Peyer's patch (tissue), 4 donors: ENCODE results near the gene FLT3LG. TPM values are rescaled to one million over a fixed set of nuclear protein-coding genes. Genes with fewer than 3 reads are reported as not detected.
A peak's percentile ranks its signal among the peaks of the same experiment; 100 is the strongest.

Source experiments
- DNase-seq, 3 donors: peaks; one replicate each; pipeline ENCODE4 v3.0.0-alpha.2; 2017 to 2019
- H3K27ac ChIP-seq, 4 donors: fragments of 200-600 bp; sonication (generic); one replicate each; pipeline ENCODE4 v1.5.1; 2016 to 2019
- H3K27me3 ChIP-seq, 2 donors: fragments of 200-600 bp; sonication (generic); one replicate each; pipeline ENCODE4 v1.5.1; 2019
- H3K36me3 ChIP-seq, 3 donors: fragments of 200-600 bp; sonication (generic); one replicate each; pipeline ENCODE4 v1.5.1; 2016 to 2019
- H3K4me1 ChIP-seq, 4 donors: fragments of 200-600 bp; sonication (generic); one replicate each; pipeline ENCODE4 v1.5.1; 2016 to 2019
- H3K4me3 ChIP-seq, 4 donors: fragments of 200-600 bp; sonication (generic); 1 replicate in 3 of 4; 2 replicates in 1 of 4; pipeline ENCODE4 v1.5.1; 2016 to 2019; ENCODE audit warnings: mild to moderate bottlenecking in 1 of 4
- H3K9me3 ChIP-seq, 4 donors: fragments of 200-600 bp; sonication (generic); one replicate each; pipeline ENCODE4 v1.5.1; 2016 to 2019; ENCODE audit warnings: mild to moderate bottlenecking in 1 of 4
- POLR2A ChIP-seq, 2 donors: fragments of 450-650 bp; IDR thresholded peaks; one replicate each; pipeline ENCODE4 v1.5.1; 2017; ENCODE audit warnings: antibody characterized with exemption in 2 of 2, mild to moderate bottlenecking in 2 of 2, moderate library complexity in 2 of 2
- total RNA-seq, 4 donors: library from RNA; depleted of rRNA; stranded (reverse); fragments of >200 nt; gene quantifications; one replicate each; pipeline ENCODE4 v1.1.0, GENCODE V29; 2016
- TF ChIP-seq, protein P1 (sequence below), 6 experiments: fragments of 450-650 bp in 4 of 6; fragments of 200-600 bp in 2 of 6; sonication (generic) in 1 of 6; IDR thresholded peaks; one replicate each; pipeline ENCODE4 v1.5.1; 2017 to 2019; ENCODE audit warnings: antibody characterized with exemption in 6 of 6, mild to moderate bottlenecking in 3 of 6, moderate library complexity in 1 of 6

Gene FLT3LG
- total RNA-seq, 4 donors from 2014 or later: 2.8 to 22.3 (median 5.0) TPM

DNA sequence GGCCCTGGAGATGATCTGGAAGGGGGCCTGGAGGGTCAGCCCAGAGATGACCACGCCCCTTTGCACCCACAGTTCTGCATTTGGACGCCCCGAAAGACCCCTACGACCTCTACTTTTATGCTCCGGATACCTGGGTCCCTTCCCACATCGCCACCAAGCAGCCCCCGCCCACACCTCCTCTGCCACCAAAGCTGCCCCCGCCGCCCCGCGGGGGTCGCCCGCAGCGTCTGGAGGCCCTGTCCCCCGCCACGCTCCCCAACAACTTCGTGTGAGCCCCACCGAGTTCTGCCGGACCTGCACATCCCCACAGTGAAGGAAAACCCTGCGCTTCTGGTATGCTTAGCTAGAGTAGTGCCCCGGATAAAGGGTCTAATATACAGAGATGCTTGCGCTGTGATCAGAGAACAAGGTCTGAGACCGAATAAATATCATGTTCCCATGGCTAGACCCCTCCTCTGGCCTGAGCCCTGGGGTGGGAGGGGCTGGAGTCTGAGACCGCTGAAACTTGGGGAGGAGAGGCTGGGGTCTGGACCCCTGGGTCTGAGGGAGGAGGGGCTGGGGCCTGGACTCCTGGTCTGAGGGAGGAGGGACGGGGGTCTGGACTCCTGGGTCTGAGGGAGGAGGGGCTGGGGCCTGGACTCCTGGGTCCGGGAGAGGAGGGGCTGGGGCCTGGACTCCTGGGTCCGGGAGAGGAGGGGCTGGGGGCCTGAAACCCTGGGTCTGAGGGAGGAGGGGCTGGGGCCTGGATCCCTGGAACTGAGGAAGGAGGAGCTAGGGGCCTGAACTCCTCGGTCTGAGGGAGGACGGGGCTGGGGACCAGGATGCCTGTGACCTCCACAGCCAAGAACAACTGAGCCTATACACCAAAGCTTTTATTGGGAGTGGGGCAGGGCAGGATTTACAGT is 45.2 kb upstream of the FLT3LG start:
- no peak for DNase-seq
- no peak overlapping the region for H3K27ac ChIP-seq
- TF ChIP-seq, protein P1, sequence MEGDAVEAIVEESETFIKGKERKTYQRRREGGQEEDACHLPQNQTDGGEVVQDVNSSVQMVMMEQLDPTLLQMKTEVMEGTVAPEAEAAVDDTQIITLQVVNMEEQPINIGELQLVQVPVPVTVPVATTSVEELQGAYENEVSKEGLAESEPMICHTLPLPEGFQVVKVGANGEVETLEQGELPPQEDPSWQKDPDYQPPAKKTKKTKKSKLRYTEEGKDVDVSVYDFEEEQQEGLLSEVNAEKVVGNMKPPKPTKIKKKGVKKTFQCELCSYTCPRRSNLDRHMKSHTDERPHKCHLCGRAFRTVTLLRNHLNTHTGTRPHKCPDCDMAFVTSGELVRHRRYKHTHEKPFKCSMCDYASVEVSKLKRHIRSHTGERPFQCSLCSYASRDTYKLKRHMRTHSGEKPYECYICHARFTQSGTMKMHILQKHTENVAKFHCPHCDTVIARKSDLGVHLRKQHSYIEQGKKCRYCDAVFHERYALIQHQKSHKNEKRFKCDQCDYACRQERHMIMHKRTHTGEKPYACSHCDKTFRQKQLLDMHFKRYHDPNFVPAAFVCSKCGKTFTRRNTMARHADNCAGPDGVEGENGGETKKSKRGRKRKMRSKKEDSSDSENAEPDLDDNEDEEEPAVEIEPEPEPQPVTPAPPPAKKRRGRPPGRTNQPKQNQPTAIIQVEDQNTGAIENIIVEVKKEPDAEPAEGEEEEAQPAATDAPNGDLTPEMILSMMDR (IDR thresholded peaks at IDR 0.05): no peak
- no peak for TF ChIP-seq POLR2A (IDR thresholded peaks at IDR 0.05)
- H3K4me3 ChIP-seq: peak overlapping the region in 2 of 4 donors; percentile 25 to 27
- H3K4me1 ChIP-seq: peaks cover 0 to 12% (median 5%) of the 10 kb centered on the region in 4 donors
- no peaks in the 10 kb centered on the region for H3K9me3 ChIP-seq
- H3K36me3 ChIP-seq: no peaks in the 10 kb centered on the region
- H3K27me3 ChIP-seq: peaks cover 0 to 73% of the 10 kb centered on the region in 2 donors

DNA sequence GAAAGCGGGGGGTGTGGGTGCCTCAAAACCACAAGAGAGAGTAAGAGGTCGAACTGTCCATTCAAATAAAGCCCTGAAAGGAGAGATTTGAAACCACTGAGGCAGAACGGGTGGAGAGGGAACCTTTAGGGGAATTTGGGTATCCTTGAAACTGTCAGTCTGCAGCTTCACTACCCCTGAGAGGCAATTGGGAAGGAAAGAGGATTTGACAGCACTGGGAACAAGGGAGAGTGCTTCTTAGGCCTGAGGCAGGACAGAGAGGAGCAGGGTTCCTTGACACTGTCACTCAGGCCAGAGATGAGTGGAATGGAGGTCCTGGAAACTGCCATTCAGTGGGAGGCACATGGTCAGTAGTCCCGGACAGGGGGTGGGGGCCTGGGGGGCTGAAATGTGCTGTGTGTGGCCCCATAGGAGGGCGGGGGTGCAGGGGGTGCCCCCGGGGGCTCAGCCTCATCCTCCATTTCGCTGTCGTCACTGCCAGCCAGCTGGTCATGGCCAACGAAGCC is 43.8 kb upstream of the FLT3LG start:
- no peak for DNase-seq
- peaks cover 0 to 12% (median 5%) of the 10 kb centered on the region in 4 donors for H3K4me1 ChIP-seq
- no peak for TF ChIP-seq POLR2A (IDR thresholded peaks at IDR 0.05)
- no peaks in the 10 kb centered on the region for H3K36me3 ChIP-seq
- no peaks in the 10 kb centered on the region for H3K9me3 ChIP-seq
- no peak overlapping the region for H3K4me3 ChIP-seq
- peaks cover 0 to 81% of the 10 kb centered on the region in 2 donors for H3K27me3 ChIP-seq
- no peak overlapping the region for H3K27ac ChIP-seq

DNA sequence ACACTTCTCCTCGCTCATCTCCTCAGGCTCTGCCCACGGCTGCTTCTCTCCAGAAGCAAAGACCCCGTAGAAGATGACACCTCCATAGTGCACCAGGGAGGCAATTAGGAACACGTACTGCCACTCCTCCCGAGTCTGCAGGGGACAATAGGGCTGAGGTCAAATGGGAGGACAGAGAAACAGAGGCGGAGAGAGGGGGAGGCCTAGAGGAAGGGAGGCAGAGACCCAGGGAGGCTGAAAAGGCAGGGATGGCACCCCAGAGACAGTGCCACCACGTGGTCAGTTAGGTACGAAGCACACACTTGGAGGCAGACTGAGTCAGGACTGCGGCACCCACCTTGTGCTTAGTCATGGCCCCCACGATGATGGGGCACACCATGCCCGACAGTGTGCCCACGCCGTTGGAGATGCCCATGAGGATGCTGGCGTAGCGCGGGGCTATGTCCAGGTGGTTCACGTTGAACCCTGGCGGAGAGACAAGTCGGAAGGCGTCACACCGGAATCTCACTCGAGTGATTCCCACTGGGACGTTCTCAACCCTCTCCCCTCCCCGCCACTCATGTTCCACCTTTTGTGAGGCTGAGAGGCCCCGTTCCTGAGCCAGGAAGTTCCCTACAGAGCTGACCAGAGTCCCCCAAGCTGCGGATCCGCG is 43.2 kb upstream of the FLT3LG start:
- peaks cover 0 to 83% of the 10 kb centered on the region in 2 donors for H3K27me3 ChIP-seq
- no peak overlapping the region for H3K27ac ChIP-seq
- peaks cover 0 to 12% (median 5%) of the 10 kb centered on the region in 4 donors for H3K4me1 ChIP-seq
- H3K9me3 ChIP-seq: no peaks in the 10 kb centered on the region
- TF ChIP-seq POLR2A (IDR thresholded peaks at IDR 0.05): no peak
- TF ChIP-seq, protein P1 (IDR thresholded peaks at IDR 0.05): no peak
- H3K36me3 ChIP-seq: no peaks in the 10 kb centered on the region
- no peak for DNase-seq
- H3K4me3 ChIP-seq: no peak overlapping the region

DNA sequence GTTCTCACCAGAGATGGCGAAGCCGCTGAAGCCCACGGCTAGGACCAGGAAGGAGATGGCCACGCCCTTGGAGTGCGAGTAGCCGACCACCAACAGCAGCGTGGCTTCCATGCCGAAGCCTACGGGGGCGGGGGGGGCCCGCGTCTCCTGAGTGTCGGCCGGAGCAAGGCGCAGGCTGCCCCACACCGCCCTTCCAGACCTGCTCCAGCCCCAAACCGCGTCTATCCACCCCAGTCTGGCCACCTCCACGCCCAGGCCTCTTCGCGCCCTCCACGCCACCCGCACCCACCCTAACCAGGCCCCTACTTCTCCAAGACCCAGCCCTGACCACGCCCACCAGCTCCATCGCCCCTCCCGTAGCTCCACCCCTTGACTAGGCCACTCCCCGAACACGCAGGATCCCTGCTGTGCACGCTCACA is 42.7 kb upstream of the FLT3LG start:
- H3K9me3 ChIP-seq: peaks cover 0 to 3% (median 0%) of the 10 kb centered on the region in 4 donors
- no peak for TF ChIP-seq POLR2A (IDR thresholded peaks at IDR 0.05)
- TF ChIP-seq, protein P1 (IDR thresholded peaks at IDR 0.05): no peak
- no peak for DNase-seq
- H3K4me1 ChIP-seq: peaks cover 0 to 12% (median 5%) of the 10 kb centered on the region in 4 donors
- peaks cover 0 to 82% of the 10 kb centered on the region in 2 donors for H3K27me3 ChIP-seq
- H3K27ac ChIP-seq: no peak overlapping the region
- no peak overlapping the region for H3K4me3 ChIP-seq
- H3K36me3 ChIP-seq: no peaks in the 10 kb centered on the region

DNA sequence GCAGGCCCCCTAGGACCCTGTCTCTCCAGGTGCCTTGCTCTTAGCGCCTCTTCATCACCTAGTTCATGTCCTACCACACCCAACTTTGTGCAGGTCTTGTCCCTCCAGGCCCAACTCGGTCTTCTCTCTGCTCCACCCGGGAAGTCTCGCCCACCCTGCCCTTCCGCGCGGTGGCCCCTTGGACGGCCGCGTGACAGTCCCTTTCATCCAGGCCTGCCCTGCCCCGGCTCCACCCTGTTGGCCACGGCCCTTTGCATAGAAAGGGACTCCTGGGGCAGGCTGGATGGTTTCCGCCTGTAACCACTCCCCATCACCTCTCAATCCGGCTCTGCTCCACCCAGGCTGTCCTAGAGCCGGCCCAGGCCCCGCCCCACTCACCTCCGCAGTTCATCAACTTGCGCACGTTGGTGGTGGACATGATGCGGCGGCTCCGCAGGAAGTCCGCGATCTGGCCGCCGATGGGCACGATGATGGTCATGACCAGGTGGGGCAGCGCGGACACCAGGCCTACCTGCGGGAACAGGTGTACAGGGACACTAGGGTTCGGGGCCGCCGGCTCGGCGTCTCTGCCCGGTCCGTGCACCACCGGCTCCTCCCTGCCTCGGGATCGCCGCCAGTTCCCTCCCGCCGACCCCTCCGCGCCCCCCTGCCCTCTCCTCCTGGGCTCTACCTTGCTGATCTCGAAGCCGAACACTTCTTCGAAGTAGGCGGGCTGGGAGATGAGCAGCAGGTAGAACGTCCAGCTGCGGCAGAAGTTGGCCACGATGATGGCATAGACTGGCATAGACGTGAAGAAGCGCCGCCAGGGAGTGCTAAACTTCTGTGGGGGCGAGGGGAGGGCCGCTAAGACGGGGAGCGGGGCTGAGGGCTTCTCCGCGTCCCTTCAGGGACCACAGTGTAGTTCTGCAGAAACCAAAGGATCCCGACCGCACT is 41.6 kb upstream of the FLT3LG start:
- no peak overlapping the region for H3K4me3 ChIP-seq
- H3K27ac ChIP-seq: no peak overlapping the region
- DNase-seq: no peak
- peaks cover 0 to 82% of the 10 kb centered on the region in 2 donors for H3K27me3 ChIP-seq
- peaks cover 0 to 4% (median 0%) of the 10 kb centered on the region in 4 donors for H3K9me3 ChIP-seq
- H3K4me1 ChIP-seq: peaks cover 0 to 12% (median 5%) of the 10 kb centered on the region in 4 donors
- H3K36me3 ChIP-seq: no peaks in the 10 kb centered on the region
- TF ChIP-seq, protein P1 (IDR thresholded peaks at IDR 0.05): no peak
- TF ChIP-seq POLR2A (IDR thresholded peaks at IDR 0.05): no peak
